ENCODE data around the gene DBI.

Gene DBI

DNA sequence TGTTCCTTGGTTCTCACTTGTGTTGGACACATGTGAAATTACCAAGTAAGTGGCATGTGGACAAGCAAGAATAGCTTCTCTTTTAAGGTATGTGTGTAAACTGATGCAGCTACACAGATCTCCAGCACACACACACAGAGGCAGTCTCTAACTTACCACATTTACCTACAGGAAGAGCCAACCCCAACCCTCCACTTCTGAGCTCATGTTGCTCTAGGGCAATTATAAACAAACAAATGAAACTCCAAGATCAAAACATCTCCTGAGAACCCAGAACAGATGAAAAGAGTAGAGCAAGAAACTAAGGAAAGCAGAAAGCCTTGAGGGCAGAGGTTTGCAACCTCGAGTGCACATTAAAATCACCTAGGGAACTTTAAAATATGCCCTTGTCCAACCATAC lies 48.9 kb downstream of the DBI start:
- ATAC-seq (ENCODE audit: low read depth) = no peak
- no peak for DNase-seq (ENCODE audit: low spot score)
- TF ChIP-seq, protein P1, sequence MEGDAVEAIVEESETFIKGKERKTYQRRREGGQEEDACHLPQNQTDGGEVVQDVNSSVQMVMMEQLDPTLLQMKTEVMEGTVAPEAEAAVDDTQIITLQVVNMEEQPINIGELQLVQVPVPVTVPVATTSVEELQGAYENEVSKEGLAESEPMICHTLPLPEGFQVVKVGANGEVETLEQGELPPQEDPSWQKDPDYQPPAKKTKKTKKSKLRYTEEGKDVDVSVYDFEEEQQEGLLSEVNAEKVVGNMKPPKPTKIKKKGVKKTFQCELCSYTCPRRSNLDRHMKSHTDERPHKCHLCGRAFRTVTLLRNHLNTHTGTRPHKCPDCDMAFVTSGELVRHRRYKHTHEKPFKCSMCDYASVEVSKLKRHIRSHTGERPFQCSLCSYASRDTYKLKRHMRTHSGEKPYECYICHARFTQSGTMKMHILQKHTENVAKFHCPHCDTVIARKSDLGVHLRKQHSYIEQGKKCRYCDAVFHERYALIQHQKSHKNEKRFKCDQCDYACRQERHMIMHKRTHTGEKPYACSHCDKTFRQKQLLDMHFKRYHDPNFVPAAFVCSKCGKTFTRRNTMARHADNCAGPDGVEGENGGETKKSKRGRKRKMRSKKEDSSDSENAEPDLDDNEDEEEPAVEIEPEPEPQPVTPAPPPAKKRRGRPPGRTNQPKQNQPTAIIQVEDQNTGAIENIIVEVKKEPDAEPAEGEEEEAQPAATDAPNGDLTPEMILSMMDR (IDR thresholded peaks at IDR 0.05; ENCODE audit: poor library complexity, severe bottlenecking) = no peak

DNA sequence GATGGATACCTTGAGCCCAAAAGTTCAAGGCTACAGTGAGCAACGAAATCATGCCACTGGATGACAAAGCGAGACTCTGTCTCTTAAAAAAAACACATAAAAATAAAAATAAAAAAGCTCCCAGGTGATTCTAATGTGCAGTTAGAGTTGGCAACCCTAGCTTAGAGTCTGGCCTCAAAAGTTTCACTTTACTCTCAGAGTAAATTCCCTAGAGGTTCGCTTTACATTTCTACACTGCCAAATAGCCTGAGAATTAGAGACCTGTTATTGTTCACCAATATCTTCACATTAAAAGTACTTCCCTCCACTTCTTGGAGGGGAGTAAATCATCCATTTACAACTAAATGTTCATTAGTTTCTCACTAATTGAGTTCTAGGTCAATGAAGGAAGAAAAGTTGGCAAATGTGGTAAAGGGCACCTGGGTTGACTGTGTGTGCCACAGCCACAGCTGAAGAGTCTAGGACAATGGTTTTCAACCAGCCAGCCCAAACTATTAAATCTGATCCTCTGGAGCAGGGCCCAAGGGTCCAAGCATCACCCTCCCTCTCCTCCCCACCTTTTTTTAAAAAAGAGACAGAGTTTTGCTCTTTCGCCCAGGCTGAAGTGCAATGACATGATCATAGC lies 49.6 kb downstream of the DBI start:
- H3K9me3 ChIP-seq (ENCODE audit: severe bottlenecking) = no peaks in the 10 kb centered on the region
- no peak for DNase-seq (ENCODE audit: low spot score)
- no peaks in the 10 kb centered on the region for H3K36me3 ChIP-seq (ENCODE audit: low read depth)
- H3K4me3 ChIP-seq (ENCODE audit: severe bottlenecking) = no peak overlapping the region
- no peaks in the 10 kb centered on the region for H3K4me1 ChIP-seq (ENCODE audit: insufficient read depth, poor library complexity, severe bottlenecking)
- no peak for ATAC-seq (ENCODE audit: low read depth)
- H3K27ac ChIP-seq (ENCODE audit: poor library complexity, severe bottlenecking) = no peak overlapping the region
- no peaks in the 10 kb centered on the region for H3K27me3 ChIP-seq (ENCODE audit: insufficient read depth, poor library complexity, severe bottlenecking)
- TF ChIP-seq, protein P1 (IDR thresholded peaks at IDR 0.05; ENCODE audit: poor library complexity, severe bottlenecking) = no peak

More for the DNA sequence above, 48.9 kb downstream of the DBI start:
- H3K27ac ChIP-seq (ENCODE audit: poor library complexity, severe bottlenecking) = no peak overlapping the region
- H3K9me3 ChIP-seq (ENCODE audit: severe bottlenecking) = no peaks in the 10 kb centered on the region
- H3K4me3 ChIP-seq (ENCODE audit: severe bottlenecking) = no peak overlapping the region
- H3K27me3 ChIP-seq (ENCODE audit: insufficient read depth, poor library complexity, severe bottlenecking) = no peaks in the 10 kb centered on the region
- no peaks in the 10 kb centered on the region for H3K36me3 ChIP-seq (ENCODE audit: low read depth)
- no peaks in the 10 kb centered on the region for H3K4me1 ChIP-seq (ENCODE audit: insufficient read depth, poor library complexity, severe bottlenecking)

DNA sequence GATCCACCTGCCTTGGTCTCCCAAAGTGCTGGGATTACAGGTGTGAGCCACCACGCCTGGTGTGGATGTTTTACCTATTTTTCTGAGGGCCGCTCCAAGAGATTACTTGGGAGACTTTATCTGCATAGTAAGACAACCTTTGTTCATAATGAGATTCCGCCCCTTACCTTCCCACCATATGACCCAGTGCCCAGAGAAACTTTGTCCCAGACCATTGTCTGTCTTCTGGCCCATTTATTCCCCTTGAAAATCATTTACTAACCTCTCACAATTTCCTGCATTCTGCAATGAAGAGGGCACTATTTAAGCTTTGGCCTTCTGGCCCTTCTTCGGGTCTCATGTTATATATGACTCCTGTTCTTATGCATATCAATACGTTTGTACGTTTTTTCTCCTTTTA lies 51.1 kb downstream of the DBI start:
- ATAC-seq (ENCODE audit: low read depth) (no peak), DNase-seq (ENCODE audit: low spot score) (no peak)
- TF ChIP-seq, protein P1 (IDR thresholded peaks at IDR 0.05; ENCODE audit: poor library complexity, severe bottlenecking) = no peak

GRCh38 chr2:119419065-119419464 lies 52.3 kb downstream of the DBI start:
- DNase-seq (ENCODE audit: low spot score) (no peak), ATAC-seq (ENCODE audit: low read depth) (no peak)
- TF ChIP-seq, protein P1 (IDR thresholded peaks at IDR 0.05; ENCODE audit: poor library complexity, severe bottlenecking) = no peak
- Histone ChIP-seq H3K27me3 (ENCODE audit: insufficient read depth, poor library complexity, severe bottlenecking) (no peaks in the 10 kb centered on the region), H3K36me3 (ENCODE audit: low read depth) (no peaks in the 10 kb centered on the region), H3K4me1 (ENCODE audit: insufficient read depth, poor library complexity, severe bottlenecking) (no peaks in the 10 kb centered on the region), H3K27ac (ENCODE audit: poor library complexity, severe bottlenecking) (no peak overlapping the region), H3K9me3 (ENCODE audit: severe bottlenecking) (no peaks in the 10 kb centered on the region), H3K4me3 (ENCODE audit: severe bottlenecking) (no peak overlapping the region)

More for the DNA sequence above, 51.1 kb downstream of the DBI start:
- Histone ChIP-seq H3K4me1 (ENCODE audit: insufficient read depth, poor library complexity, severe bottlenecking) (no peaks in the 10 kb centered on the region), H3K9me3 (ENCODE audit: severe bottlenecking) (no peaks in the 10 kb centered on the region), H3K36me3 (ENCODE audit: low read depth) (no peaks in the 10 kb centered on the region), H3K27me3 (ENCODE audit: insufficient read depth, poor library complexity, severe bottlenecking) (no peaks in the 10 kb centered on the region), H3K27ac (ENCODE audit: poor library complexity, severe bottlenecking) (no peak overlapping the region), H3K4me3 (ENCODE audit: severe bottlenecking) (no peak overlapping the region)

GRCh38 chr2:119419803-119420508 lies 53.2 kb downstream of the DBI start:
- Histone ChIP-seq H3K9me3 (ENCODE audit: severe bottlenecking) (no peaks in the 10 kb centered on the region), H3K36me3 (ENCODE audit: low read depth) (no peaks in the 10 kb centered on the region), H3K4me3 (ENCODE audit: severe bottlenecking) (no peak overlapping the region), H3K27ac (ENCODE audit: poor library complexity, severe bottlenecking) (no peak overlapping the region), H3K4me1 (ENCODE audit: insufficient read depth, poor library complexity, severe bottlenecking) (no peaks in the 10 kb centered on the region), H3K27me3 (ENCODE audit: insufficient read depth, poor library complexity, severe bottlenecking) (no peaks in the 10 kb centered on the region)
- DNase-seq (ENCODE audit: low spot score) (no peak), ATAC-seq (ENCODE audit: low read depth) (no peak)
- TF ChIP-seq, protein P1 (IDR thresholded peaks at IDR 0.05; ENCODE audit: poor library complexity, severe bottlenecking) = no peak
